Calu3 (cell line): ENCODE data around the gene CLCN3. TPM values are rescaled to one million over a fixed set of nuclear protein-coding genes. Genes with fewer than 3 reads are reported as not detected.

Source experiments
- BruUV-seq: library from RNA; stranded (reverse); fragments of 400-500 nt; replicated peaks from 2 replicates; lab custom pipeline; 2021; lab: Mats Ljungman, UMichigan
- CTCF ChIA-PET: fragments of 300-600 bp; sonication (Branson Sonifier 250); formaldehyde crosslinking; loops from one replicate; lab custom pipeline; 2022; ENCODE audit warnings: antibody characterized with exemption; lab: Charles Lee
- DNase-seq: peaks from one replicate; pipeline ENCODE4 v3.0.0; 2022
- H3K27ac Mint-ChIP-seq: one replicate; pipeline ENCODE4 v1.8.0; 2022; ENCODE audit warnings: mixed read lengths; ENCODE audit not compliant: unreplicated experiment
- H3K27me3 Mint-ChIP-seq: one replicate; pipeline ENCODE4 v1.8.0; 2022; ENCODE audit warnings: mixed read lengths; ENCODE audit not compliant: unreplicated experiment
- H3K36me3 Mint-ChIP-seq: one replicate; pipeline ENCODE4 v1.8.0; 2022; ENCODE audit warnings: mild to moderate bottlenecking, moderate library complexity, mixed read lengths; ENCODE audit not compliant: insufficient read depth, unreplicated experiment
- H3K4me1 Mint-ChIP-seq: one replicate; pipeline ENCODE4 v1.8.0; 2022; ENCODE audit warnings: mild to moderate bottlenecking, low read depth, mixed read lengths; ENCODE audit not compliant: unreplicated experiment
- H3K4me3 Mint-ChIP-seq: one replicate; pipeline ENCODE4 v1.8.0; 2022; ENCODE audit warnings: mild to moderate bottlenecking, low read depth, moderate library complexity, mixed read lengths; ENCODE audit not compliant: unreplicated experiment
- H3K9me3 Mint-ChIP-seq: one replicate; pipeline ENCODE4 v1.8.0; 2022; ENCODE audit warnings: low read depth, mixed read lengths; ENCODE audit not compliant: unreplicated experiment
- CTCF ChIP-seq: fragments of 200-600 bp; IDR thresholded peaks from one replicate; pipeline ENCODE4 v1.8.0; 2022; ENCODE audit warnings: antibody characterized with exemption; ENCODE audit not compliant: unreplicated experiment
- intact Hi-C: fragments of 100-400 bp; cut with micrococcal nuclease; formaldehyde crosslinking; loops from one replicate; pipeline ENCODE4 v1.10.0; 2022; ENCODE audit not compliant: unreplicated experiment
- total RNA-seq: library from RNA; stranded (reverse); gene quantifications from 2 replicates; pipeline ENCODE4 v1.2.3, GENCODE V29; 2022

The CLCN3 gene
- total RNA-seq, 1 experiment from 2014 or later = 57.8 TPM

DNA sequence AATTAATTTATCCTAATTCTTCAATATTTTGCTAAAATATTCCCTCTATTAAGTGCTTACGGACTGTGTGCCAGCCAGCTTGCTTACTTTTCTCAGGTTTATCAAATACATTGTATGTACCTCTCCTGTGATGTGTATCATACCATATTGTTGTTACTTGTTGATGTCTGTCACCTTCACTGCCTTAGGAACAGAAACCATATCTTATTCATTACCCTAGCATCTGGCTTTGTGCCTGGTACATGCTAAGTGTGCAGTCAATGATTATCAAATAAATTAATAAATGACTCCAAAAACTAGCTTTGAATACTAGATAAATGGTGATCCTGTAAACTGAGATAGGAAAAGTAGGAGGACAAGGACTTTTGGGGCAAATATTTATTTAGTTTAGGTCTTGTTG lies 6.9 kb downstream of the CLCN3 start:
- H3K27ac Mint-ChIP-seq = peak overlapping the region; percentile 79

GRCh38 chr4:169628579-169628978 lies 8.2 kb downstream of the CLCN3 start:
- Mint-ChIP-seq H3K4me3 (no peak overlapping the region), H3K27me3 (no peaks in the 10 kb centered on the region), H3K4me1 (peaks cover 28% of the 10 kb centered on the region), H3K9me3 (no peaks in the 10 kb centered on the region), H3K27ac (no peak overlapping the region), H3K36me3 (peaks cover 7% of the 10 kb centered on the region)
- BruUV-seq = no TSS peak
- intact Hi-C loops = no loop called here
- no peak for DNase-seq
- CTCF ChIA-PET = no interaction called here
- no peak for TF ChIP-seq CTCF

More for the DNA sequence above, 6.9 kb downstream of the CLCN3 start:
- Mint-ChIP-seq H3K9me3 (no peaks in the 10 kb centered on the region), H3K36me3 (peaks cover 7% of the 10 kb centered on the region), H3K4me3 (peak overlapping the region; percentile 24), H3K27me3 (no peaks in the 10 kb centered on the region), H3K4me1 (peaks cover 22% of the 10 kb centered on the region)
- TF ChIP-seq CTCF = no peak
- no peak for DNase-seq
- intact Hi-C loops = no loop called here
- CTCF ChIA-PET = no interaction called here
- no TSS peak for BruUV-seq

DNA sequence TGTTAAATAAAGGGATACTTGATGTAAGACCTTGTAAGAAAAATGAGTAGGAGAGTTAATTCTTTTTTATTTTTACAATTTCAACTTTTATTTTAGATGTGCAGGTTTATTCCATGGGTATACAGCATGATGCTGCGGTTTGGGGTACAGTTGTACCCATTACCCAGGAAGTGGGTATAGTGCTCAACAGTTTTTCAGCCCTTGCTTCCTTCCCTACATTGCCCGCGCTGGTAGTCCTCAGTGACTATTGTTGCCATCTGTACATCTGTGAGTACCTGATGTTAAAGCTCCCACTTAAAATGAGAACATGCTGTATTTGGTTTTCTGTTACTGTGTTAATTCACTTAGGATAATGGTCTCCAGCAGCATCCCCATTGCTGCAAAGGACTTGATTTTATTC lies 9.7 kb downstream of the CLCN3 start:
- H3K27me3 Mint-ChIP-seq = no peaks in the 10 kb centered on the region
- BruUV-seq = no TSS peak
- H3K36me3 Mint-ChIP-seq = peaks cover 10% of the 10 kb centered on the region
- H3K27ac Mint-ChIP-seq = no peak overlapping the region
- peaks cover 34% of the 10 kb centered on the region for H3K4me1 Mint-ChIP-seq
- CTCF ChIA-PET = no interaction called here
- no peaks in the 10 kb centered on the region for H3K9me3 Mint-ChIP-seq
- H3K4me3 Mint-ChIP-seq = no peak overlapping the region
- no peak for DNase-seq
- no peak for TF ChIP-seq CTCF
- intact Hi-C loops = no loop called here

DNA sequence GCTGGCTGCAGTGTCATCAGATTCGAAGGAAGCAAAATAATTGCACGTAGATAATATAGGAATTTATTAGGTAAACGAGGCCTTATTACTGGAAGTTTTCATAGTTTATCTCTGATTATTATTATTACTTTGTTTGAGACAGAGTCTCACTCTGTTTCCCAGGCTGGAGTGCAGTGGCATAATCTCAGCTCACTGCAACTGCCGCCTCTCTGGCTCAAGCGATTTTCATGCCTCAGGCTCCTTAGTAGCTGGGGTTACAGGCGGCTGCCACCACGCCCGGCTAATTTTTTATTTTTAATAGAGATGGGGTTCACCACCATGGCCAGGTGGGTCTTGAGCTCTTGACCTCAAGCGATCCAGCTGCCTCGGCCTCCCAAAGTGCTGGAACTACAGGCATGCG lies 12.5 kb downstream of the CLCN3 start:
- no TSS peak for BruUV-seq

More for the DNA sequence above, 12.5 kb downstream of the CLCN3 start:
- Mint-ChIP-seq H3K27me3 (no peaks in the 10 kb centered on the region), H3K27ac (peak overlapping the region; percentile 91), H3K4me1 (peaks cover 26% of the 10 kb centered on the region), H3K9me3 (no peaks in the 10 kb centered on the region), H3K36me3 (peaks cover 21% of the 10 kb centered on the region), H3K4me3 (peak overlapping the region; percentile 61)
- DNase-seq = no peak
- CTCF ChIA-PET = interaction anchor here (0.6 to 0.8 kb wide), 3 partner anchors 13 to 1082 kb away, joined by 3 read pairs; no protein-coding TSS in a partner anchor
- intact Hi-C loops = no loop called here
- no peak for TF ChIP-seq CTCF
